Suprapubic skin (tissue), 4 donors: ENCODE results near the gene COL18A1.
"Not testable (repeated sequence)": the region's sequence is repeated elsewhere in the genome, so short reads cannot be mapped to it uniquely, and the experiment has no call there.

Experiments
- CTCF ChIP-seq, 2 donors: fragments of 200-600 bp in 1 of 2; fragments of 450-650 bp in 1 of 2; sonication (generic) in 1 of 2; IDR thresholded peaks; one replicate each; pipeline ENCODE4 v1.5.1; 2016 to 2019; ENCODE audit warnings: antibody characterized with exemption in 2 of 2, mild to moderate bottlenecking in 1 of 2, moderate library complexity in 1 of 2
- EP300 ChIP-seq: sonication (generic); formaldehyde crosslinking; IDR thresholded peaks from one replicate; pipeline ENCODE4 v1.6.1; 2017; ENCODE audit warnings: antibody characterized with exemption
- POLR2A ChIP-seq, 2 donors: fragments of 450-650 bp; IDR thresholded peaks; one replicate each; pipeline ENCODE4 v1.6.1; 2017; ENCODE audit warnings: antibody characterized with exemption in 2 of 2, mild to moderate bottlenecking in 2 of 2, moderate library complexity in 2 of 2
- POLR2AphosphoS5 ChIP-seq, 3 donors: sonication (generic); formaldehyde crosslinking; IDR thresholded peaks; one replicate each; pipeline ENCODE4 v1.6.1; 2017; ENCODE audit warnings: antibody characterized with exemption in 3 of 3

- not testable (repeated sequence) for TF ChIP-seq CTCF (IDR thresholded peaks at IDR 0.05); POLR2A (IDR thresholded peaks at IDR 0.05); POLR2AphosphoS5 (IDR thresholded peaks at IDR 0.05); EP300
Observed at GRCh38 chr21:45442686-45443594, 38.0 kb downstream of the COL18A1 start.
